ENCODE results near the gene KRTAP1-4.
"Not testable (repeated sequence)": the region's sequence is repeated elsewhere in the genome, so short reads cannot be mapped to it uniquely, and the experiment has no call there.

Gene KRTAP1-4

DNA sequence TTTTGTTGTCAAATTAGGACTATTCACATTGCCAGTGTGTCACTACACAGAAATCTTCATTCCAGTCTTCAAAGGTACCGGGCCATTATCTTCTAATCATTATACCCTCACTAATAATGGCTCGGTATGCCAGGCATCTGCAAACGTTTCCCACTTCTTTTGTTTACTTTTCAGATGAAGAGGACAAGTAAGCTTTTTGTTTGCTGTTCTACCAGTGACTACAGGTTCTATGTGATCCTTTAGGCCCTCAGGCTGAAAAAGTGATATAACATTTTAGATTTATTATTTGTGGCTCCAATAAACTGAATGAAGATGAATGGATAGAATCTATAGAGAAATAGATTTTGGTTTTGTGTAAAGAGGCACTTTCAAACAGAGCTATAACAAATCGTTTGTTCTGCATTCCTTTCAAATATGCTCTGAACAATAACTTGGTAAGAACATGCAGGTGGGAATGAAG is 20.7 kb downstream of the KRTAP1-4 start:
- in situ Hi-C loops (cut with HindIII; ENCODE audit: low sequenced_read_pairs) = no loop called here

- in situ Hi-C loops (cut with HindIII; ENCODE audit: low sequenced_read_pairs) = no loop called here
Measured at GRCh38 chr17:41008811-41009210, 21.2 kb downstream of the KRTAP1-4 start, which contains the start of gene KRTAP3-1. TSS of gene KRTAP3-1 (minus strand) at chr17:41009128. CDS start at chr17:41009074, 54 bp downstream.

DNA sequence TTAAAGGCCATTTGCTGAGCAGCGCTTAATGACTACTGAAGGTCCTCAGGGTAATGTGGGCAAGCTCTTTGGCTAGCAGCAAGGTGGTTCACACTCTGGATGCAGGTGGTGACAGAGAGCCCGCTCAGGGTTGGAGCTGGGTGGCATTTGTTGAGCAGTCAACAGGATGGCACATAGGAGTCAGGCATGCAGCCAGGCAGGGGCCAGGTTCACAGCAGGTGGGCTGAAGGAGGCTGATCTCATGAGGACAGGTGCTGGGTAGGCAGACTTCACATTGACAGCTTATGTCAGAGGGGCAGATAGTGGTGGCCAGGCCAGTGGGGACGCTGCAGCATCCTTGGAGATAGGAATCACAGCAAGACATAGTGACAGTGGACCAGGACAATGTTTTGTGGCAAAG is 25.6 kb downstream of the KRTAP1-4 start:
- in situ Hi-C loops (cut with HindIII; ENCODE audit: low sequenced_read_pairs) = no loop called here

DNA sequence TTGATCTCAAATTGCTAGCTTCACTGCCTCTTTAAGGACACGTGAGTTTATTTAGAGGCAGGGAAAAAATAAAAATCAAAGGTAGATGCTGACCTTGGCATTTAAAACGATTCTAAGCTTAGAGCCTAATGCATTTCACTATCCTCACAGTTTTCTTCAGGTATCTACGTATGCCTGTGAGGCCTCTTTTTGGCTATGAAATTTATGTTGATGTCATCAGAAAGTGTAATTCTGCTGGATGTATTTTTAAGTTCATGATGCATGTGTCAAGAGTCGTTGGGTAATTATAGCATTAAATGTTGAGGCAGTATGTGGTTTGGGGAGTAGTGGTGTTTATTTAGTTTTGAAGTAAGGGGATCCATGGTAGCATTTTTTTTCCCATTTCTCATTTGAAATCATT is 26.1 kb downstream of the KRTAP1-4 start:
- in situ Hi-C loops (cut with HindIII; ENCODE audit: low sequenced_read_pairs) = no loop called here

DNA sequence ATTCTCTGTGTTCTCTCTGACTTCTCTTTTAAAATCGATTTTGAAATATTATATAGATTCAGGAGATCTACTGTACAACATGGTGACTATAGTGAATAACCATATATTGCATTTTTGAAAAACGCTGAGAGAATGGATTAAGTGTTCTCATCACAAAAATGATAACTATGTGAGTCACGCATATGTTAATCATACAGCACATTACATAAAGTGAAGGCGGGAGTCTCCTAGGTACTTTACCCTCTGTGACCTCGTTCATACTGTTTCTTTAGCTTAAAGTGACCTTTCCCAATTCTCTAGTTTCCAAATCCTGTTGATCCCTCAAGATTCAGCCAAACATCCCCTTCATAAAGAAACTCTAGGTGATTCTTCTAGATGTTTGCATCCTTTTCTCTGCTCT is 27.2 kb downstream of the KRTAP1-4 start:
- in situ Hi-C loops (cut with HindIII; ENCODE audit: low sequenced_read_pairs) = no loop called here

DNA sequence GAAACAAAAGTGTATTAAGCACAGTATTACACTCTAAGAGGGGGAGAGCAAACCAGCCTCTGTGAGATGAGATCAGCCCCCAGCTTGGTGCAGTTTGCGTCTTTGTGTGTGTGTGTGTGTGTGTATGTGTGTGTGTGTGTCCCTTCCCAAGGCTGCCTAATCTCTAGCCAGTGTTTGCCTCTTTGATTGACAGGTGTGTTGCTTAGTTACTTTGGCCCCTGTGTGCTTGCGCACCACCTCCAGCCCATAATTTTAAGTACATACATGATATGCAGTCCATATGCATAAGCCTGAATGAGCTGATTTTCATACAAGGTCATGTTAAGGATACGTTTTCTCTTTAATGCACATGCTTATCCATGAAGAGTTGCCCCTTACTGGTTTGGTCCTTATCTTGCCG is 28.2 kb downstream of the KRTAP1-4 start:
- in situ Hi-C loops (cut with HindIII; ENCODE audit: low sequenced_read_pairs) = no loop called here

- in situ Hi-C loops (cut with HindIII; ENCODE audit: low sequenced_read_pairs) = not testable (repeated sequence)
Measured at GRCh38 chr17:40999563-40999962, 30.4 kb downstream of the KRTAP1-4 start, which contains the start of gene KRTAP3-2. TSS of gene KRTAP3-2 (minus strand) at chr17:40999906. CDS start at chr17:40999853, 53 bp downstream.

DNA sequence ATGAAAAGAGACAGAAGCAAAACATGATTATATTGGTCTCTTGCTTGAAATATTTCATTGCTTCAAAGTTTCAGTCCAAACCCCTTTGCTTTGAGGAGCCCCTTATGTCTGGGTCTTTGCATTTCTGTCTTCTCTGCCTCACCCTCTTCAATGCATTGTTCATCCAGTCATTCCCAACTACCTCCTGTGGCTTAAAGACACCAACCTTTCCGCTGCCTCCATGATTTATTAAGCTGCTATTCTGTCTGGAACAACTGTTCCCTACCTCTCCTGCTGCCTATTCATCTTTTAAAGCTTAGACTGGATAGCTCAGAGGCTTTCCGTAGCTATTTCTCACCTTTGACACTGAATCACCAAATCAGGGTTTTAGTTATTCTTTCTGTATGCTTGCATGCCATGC is 32.6 kb downstream of the KRTAP1-4 start:
- in situ Hi-C loops (cut with HindIII; ENCODE audit: low sequenced_read_pairs) = no loop called here

DNA sequence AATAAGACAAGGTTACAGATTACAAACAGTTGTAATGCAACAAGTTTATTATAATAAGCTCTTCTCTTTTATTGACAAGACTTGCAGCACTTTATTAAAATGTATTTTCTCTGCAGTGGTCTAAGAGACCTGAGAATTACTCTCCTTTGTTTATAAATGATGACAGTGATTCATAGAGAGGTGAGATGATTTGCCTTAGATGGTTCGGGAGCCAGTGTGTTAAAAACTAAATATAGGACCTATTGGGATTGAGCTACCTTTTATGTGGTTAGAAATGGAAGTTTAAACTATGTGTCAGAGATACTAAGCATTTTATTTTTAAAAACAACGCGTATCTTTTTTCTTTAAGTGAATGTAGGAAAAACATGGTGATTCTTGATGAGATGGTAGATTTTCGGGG is 33.2 kb downstream of the KRTAP1-4 start:
- in situ Hi-C loops (cut with HindIII; ENCODE audit: low sequenced_read_pairs) = no loop called here

DNA sequence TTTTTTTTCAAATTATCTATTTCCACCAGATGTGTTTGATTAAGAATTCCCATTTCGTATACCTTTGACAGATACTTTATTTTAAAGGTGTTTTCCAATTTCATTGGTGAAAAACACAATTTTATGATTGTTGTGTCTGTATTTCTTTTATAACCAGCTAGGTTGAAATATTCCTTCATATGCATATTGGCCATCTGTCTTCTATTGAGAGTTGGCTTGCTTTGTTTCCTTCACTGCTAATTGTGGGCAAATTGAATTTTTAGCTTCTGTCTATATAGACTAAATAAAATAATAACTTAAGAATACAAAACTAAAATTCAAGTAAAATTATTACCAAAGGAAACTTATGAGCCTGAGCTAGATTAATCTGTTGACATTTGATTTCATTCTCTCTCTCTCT is 34.9 kb downstream of the KRTAP1-4 start:
- in situ Hi-C loops (cut with HindIII; ENCODE audit: low sequenced_read_pairs) = no loop called here

- in situ Hi-C loops (cut with HindIII; ENCODE audit: low sequenced_read_pairs) = no loop called here
Measured at GRCh38 chr17:40993839-40994238, 36.2 kb downstream of the KRTAP1-4 start, which contains the start of gene KRTAP3-3. TSS of gene KRTAP3-3 (minus strand) at chr17:40994164. CDS start at chr17:40994097, 67 bp downstream.

- in situ Hi-C loops (cut with HindIII; ENCODE audit: low sequenced_read_pairs) = no loop called here
Measured at GRCh38 chr17:40993084-40993483, 36.9 kb downstream of the KRTAP1-4 start.

GRCh38 chr17:40992666-40993065 is 37.3 kb downstream of the KRTAP1-4 start:
- in situ Hi-C loops (cut with HindIII; ENCODE audit: low sequenced_read_pairs) = no loop called here

GRCh38 chr17:40986920-40987319 is 43.1 kb downstream of the KRTAP1-4 start:
- in situ Hi-C loops (cut with HindIII; ENCODE audit: low sequenced_read_pairs) = no loop called here

- in situ Hi-C loops (cut with HindIII; ENCODE audit: low sequenced_read_pairs) = no loop called here
Measured at GRCh38 chr17:40984226-40984625, 45.8 kb downstream of the KRTAP1-4 start, which contains the start of gene KRT40. TSS of gene KRT40 (minus strand) at chr17:40984326. CDS start at chr17:40984273, 53 bp downstream.

DNA sequence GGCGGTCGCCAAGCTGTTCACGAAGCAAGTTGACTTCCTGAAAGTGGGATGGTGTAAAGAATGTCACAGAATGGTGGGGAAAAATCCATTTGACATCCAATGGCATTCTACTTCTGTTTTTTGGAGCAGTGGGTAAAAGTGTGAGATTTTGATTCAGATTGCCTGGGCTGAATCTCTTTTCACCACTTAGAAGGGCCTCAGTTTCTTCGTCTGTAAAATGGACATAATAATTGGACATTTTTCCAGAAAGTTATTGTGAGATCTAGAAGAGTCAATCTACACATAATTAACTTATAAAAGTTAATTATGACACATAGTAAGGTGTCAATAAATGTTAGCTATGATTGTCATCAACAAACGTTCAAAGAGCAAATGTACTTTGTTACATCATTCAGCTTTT is 48.9 kb downstream of the KRTAP1-4 start:
- in situ Hi-C loops (cut with HindIII; ENCODE audit: low sequenced_read_pairs) = no loop called here

DNA sequence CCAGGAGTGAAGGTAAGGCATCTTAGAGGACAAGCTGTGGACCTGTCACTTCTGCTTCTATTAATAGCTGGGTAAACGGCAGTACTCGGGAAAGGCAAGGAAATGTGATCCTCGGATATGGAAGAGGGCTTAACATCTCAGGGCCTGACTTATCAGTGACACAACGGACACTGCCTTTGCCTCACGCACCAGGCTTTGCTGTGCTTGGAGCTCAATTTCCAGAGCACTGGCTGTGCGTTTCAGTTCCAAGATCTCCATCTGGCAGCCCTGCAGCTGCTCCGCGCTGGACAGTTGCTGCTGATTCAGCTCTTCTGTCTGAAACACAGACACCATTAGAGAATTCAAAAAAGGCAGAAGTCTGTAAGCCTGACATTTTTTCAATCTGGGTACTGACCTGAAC is 49.4 kb downstream of the KRTAP1-4 start:
- in situ Hi-C loops (cut with HindIII; ENCODE audit: low sequenced_read_pairs) = no loop called here

- in situ Hi-C loops (cut with HindIII; ENCODE audit: low sequenced_read_pairs) = no loop called here
Measured at GRCh38 chr17:40980117-40980516, 49.9 kb downstream of the KRTAP1-4 start.

Measured in DLD1 (cell line).